Ovary (tissue), 3 donors: ENCODE measurements around the gene SYT6.

ENCODE experiments used
- EP300 ChIP-seq: sonication (generic); formaldehyde crosslinking; IDR thresholded peaks from one replicate; pipeline ENCODE4 v1.6.1; 2017; ENCODE audit warnings: antibody characterized with exemption
- POLR2A ChIP-seq: fragments of 450-650 bp; IDR thresholded peaks from one replicate; pipeline ENCODE4 v1.6.1; 2017; ENCODE audit warnings: antibody characterized with exemption, mild to moderate bottlenecking, moderate library complexity
- TF ChIP-seq, protein P1 (sequence below), 3 donors: fragments of 450-650 bp in 2 of 3; fragments of 200-600 bp in 1 of 3; IDR thresholded peaks; one replicate each; pipeline versions ENCODE4 v1.5.1 to v1.8.0; 2016 to 2022; ENCODE audit warnings: antibody characterized with exemption in 3 of 3, mild to moderate bottlenecking in 1 of 3
- donor health status: DM: no; HTN: no; CAD: no.

DNA sequence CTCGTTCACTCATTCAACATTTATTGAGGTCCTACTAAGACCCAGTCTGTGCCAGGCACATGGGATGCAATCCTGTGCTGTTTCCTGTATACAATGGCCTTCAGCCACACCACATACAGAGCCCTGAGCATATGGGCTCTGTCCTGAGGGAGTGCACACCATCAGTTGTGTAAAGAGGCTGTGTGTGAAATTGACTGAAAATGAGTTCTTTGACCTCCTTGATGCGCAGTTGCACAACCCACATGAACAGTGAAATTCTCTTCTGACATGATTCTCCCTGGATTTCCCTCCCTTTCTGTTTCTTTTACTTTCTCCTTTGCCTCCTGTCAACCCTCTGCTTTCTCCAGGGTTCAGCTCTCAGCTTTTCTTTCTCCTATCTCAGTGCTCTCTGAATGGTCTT, 6.3 kb upstream of the SYT6 start:
- TF ChIP-seq POLR2A (no peak), EP300 (no peak)
- TF ChIP-seq, protein P1, sequence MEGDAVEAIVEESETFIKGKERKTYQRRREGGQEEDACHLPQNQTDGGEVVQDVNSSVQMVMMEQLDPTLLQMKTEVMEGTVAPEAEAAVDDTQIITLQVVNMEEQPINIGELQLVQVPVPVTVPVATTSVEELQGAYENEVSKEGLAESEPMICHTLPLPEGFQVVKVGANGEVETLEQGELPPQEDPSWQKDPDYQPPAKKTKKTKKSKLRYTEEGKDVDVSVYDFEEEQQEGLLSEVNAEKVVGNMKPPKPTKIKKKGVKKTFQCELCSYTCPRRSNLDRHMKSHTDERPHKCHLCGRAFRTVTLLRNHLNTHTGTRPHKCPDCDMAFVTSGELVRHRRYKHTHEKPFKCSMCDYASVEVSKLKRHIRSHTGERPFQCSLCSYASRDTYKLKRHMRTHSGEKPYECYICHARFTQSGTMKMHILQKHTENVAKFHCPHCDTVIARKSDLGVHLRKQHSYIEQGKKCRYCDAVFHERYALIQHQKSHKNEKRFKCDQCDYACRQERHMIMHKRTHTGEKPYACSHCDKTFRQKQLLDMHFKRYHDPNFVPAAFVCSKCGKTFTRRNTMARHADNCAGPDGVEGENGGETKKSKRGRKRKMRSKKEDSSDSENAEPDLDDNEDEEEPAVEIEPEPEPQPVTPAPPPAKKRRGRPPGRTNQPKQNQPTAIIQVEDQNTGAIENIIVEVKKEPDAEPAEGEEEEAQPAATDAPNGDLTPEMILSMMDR (IDR thresholded peaks at IDR 0.05): no peak
